ENCODE results near the gene LDLR.
"Not testable (repeated sequence)": the region's sequence is repeated elsewhere in the genome, so short reads cannot be mapped to it uniquely, and the experiment has no call there.

The LDLR gene

GRCh38 chr19:11137542-11138384 lies 48.5 kb downstream of the LDLR start:
- H3K9me3 ChIP-seq (ENCODE audit: control insufficient read depth, low read length) = no peaks in the 10 kb centered on the region
- H3K27ac ChIP-seq (ENCODE audit: insufficient read depth, low read length, poor library complexity, severe bottlenecking) = no peak overlapping the region
- no peaks in the 10 kb centered on the region for H3K36me3 ChIP-seq (ENCODE audit: control insufficient read depth, insufficient read depth, low read length)
- peak; percentile 33 to 50 (median 36) for DNase-seq
- peak overlapping the region; percentile 51 for H3K4me3 ChIP-seq (ENCODE audit: insufficient read depth, low read depth, low read length, poor library complexity, severe bottlenecking)
- H3K27me3 ChIP-seq (replicated peaks; ENCODE audit: control insufficient read depth, insufficient read depth, low read length, poor library complexity, severe bottlenecking) = no peaks in the 10 kb centered on the region
- H3K4me1 ChIP-seq (ENCODE audit: control insufficient read depth, insufficient read depth, low read length, poor library complexity, severe bottlenecking) = peaks cover 13% of the 10 kb centered on the region

GRCh38 chr19:11138601-11139300 lies 49.5 kb downstream of the LDLR start:
- no peaks in the 10 kb centered on the region for H3K9me3 ChIP-seq (ENCODE audit: control insufficient read depth, low read length)
- H3K27ac ChIP-seq (ENCODE audit: insufficient read depth, low read length, poor library complexity, severe bottlenecking) = no peak overlapping the region
- peaks cover 16% of the 10 kb centered on the region for H3K4me1 ChIP-seq (ENCODE audit: control insufficient read depth, insufficient read depth, low read length, poor library complexity, severe bottlenecking)
- DNase-seq = no peak
- H3K4me3 ChIP-seq (ENCODE audit: insufficient read depth, low read depth, low read length, poor library complexity, severe bottlenecking) = no peak overlapping the region
- H3K36me3 ChIP-seq (ENCODE audit: control insufficient read depth, insufficient read depth, low read length) = no peaks in the 10 kb centered on the region
- no peaks in the 10 kb centered on the region for H3K27me3 ChIP-seq (replicated peaks; ENCODE audit: control insufficient read depth, insufficient read depth, low read length, poor library complexity, severe bottlenecking)

GRCh38 chr19:11140023-11140538 lies 50.8 kb downstream of the LDLR start:
- H3K27ac ChIP-seq (ENCODE audit: insufficient read depth, low read length, poor library complexity, severe bottlenecking); H3K9me3 ChIP-seq (ENCODE audit: control insufficient read depth, low read length); H3K36me3 ChIP-seq (ENCODE audit: control insufficient read depth, insufficient read depth, low read length); H3K4me3 ChIP-seq (ENCODE audit: insufficient read depth, low read depth, low read length, poor library complexity, severe bottlenecking); H3K27me3 ChIP-seq (replicated peaks; ENCODE audit: control insufficient read depth, insufficient read depth, low read length, poor library complexity, severe bottlenecking); DNase-seq: not testable (repeated sequence)
- H3K4me1 ChIP-seq (ENCODE audit: control insufficient read depth, insufficient read depth, low read length, poor library complexity, severe bottlenecking) = peaks cover 16% of the 10 kb centered on the region

- no peak overlapping the region for H3K27ac ChIP-seq (ENCODE audit: insufficient read depth, low read length, poor library complexity, severe bottlenecking)
- no peak for DNase-seq
- H3K4me1 ChIP-seq (ENCODE audit: control insufficient read depth, insufficient read depth, low read length, poor library complexity, severe bottlenecking) = peaks cover 16% of the 10 kb centered on the region
- no peak overlapping the region for H3K4me3 ChIP-seq (ENCODE audit: insufficient read depth, low read depth, low read length, poor library complexity, severe bottlenecking)
- H3K36me3 ChIP-seq (ENCODE audit: control insufficient read depth, insufficient read depth, low read length) = no peaks in the 10 kb centered on the region
- H3K9me3 ChIP-seq (ENCODE audit: control insufficient read depth, low read length) = no peaks in the 10 kb centered on the region
- no peaks in the 10 kb centered on the region for H3K27me3 ChIP-seq (replicated peaks; ENCODE audit: control insufficient read depth, insufficient read depth, low read length, poor library complexity, severe bottlenecking)
These were observed 51.6 kb downstream of the LDLR start for GRCh38 chr19:11140896-11141295.

GRCh38 chr19:11141937-11142527 lies 52.8 kb downstream of the LDLR start:
- no peaks in the 10 kb centered on the region for H3K27me3 ChIP-seq (replicated peaks; ENCODE audit: control insufficient read depth, insufficient read depth, low read length, poor library complexity, severe bottlenecking)
- H3K36me3 ChIP-seq (ENCODE audit: control insufficient read depth, insufficient read depth, low read length) = no peaks in the 10 kb centered on the region
- no peak for DNase-seq
- H3K4me1 ChIP-seq (ENCODE audit: control insufficient read depth, insufficient read depth, low read length, poor library complexity, severe bottlenecking) = peaks cover 16% of the 10 kb centered on the region
- no peak overlapping the region for H3K4me3 ChIP-seq (ENCODE audit: insufficient read depth, low read depth, low read length, poor library complexity, severe bottlenecking)
- H3K9me3 ChIP-seq (ENCODE audit: control insufficient read depth, low read length) = no peaks in the 10 kb centered on the region
- no peak overlapping the region for H3K27ac ChIP-seq (ENCODE audit: insufficient read depth, low read length, poor library complexity, severe bottlenecking)

GRCh38 chr19:11142528-11143171 lies 53.4 kb downstream of the LDLR start:
- Histone ChIP-seq H3K36me3 (ENCODE audit: control insufficient read depth, insufficient read depth, low read length) (no peaks in the 10 kb centered on the region), H3K9me3 (ENCODE audit: control insufficient read depth, low read length) (no peaks in the 10 kb centered on the region), H3K4me3 (ENCODE audit: insufficient read depth, low read depth, low read length, poor library complexity, severe bottlenecking) (no peak overlapping the region), H3K4me1 (ENCODE audit: control insufficient read depth, insufficient read depth, low read length, poor library complexity, severe bottlenecking) (peaks cover 13% of the 10 kb centered on the region), H3K27ac (ENCODE audit: insufficient read depth, low read length, poor library complexity, severe bottlenecking) (no peak overlapping the region), H3K27me3 (replicated peaks; ENCODE audit: control insufficient read depth, insufficient read depth, low read length, poor library complexity, severe bottlenecking) (no peaks in the 10 kb centered on the region)
- no peak for DNase-seq

- H3K4me1 ChIP-seq (ENCODE audit: control insufficient read depth, insufficient read depth, low read length, poor library complexity, severe bottlenecking) = peaks cover 4% of the 10 kb centered on the region
- no peaks in the 10 kb centered on the region for H3K36me3 ChIP-seq (ENCODE audit: control insufficient read depth, insufficient read depth, low read length)
- no peak for DNase-seq
- no peak overlapping the region for H3K27ac ChIP-seq (ENCODE audit: insufficient read depth, low read length, poor library complexity, severe bottlenecking)
- H3K4me3 ChIP-seq (ENCODE audit: insufficient read depth, low read depth, low read length, poor library complexity, severe bottlenecking) = no peak overlapping the region
- no peaks in the 10 kb centered on the region for H3K9me3 ChIP-seq (ENCODE audit: control insufficient read depth, low read length)
- H3K27me3 ChIP-seq (replicated peaks; ENCODE audit: control insufficient read depth, insufficient read depth, low read length, poor library complexity, severe bottlenecking) = no peaks in the 10 kb centered on the region
These were observed 56.3 kb downstream of the LDLR start for GRCh38 chr19:11145536-11145924.

- H3K27me3 ChIP-seq (replicated peaks; ENCODE audit: control insufficient read depth, insufficient read depth, low read length, poor library complexity, severe bottlenecking) = no peaks in the 10 kb centered on the region
- peaks cover under 1% of the 10 kb centered on the region for H3K4me1 ChIP-seq (ENCODE audit: control insufficient read depth, insufficient read depth, low read length, poor library complexity, severe bottlenecking)
- no peaks in the 10 kb centered on the region for H3K36me3 ChIP-seq (ENCODE audit: control insufficient read depth, insufficient read depth, low read length)
- no peaks in the 10 kb centered on the region for H3K9me3 ChIP-seq (ENCODE audit: control insufficient read depth, low read length)
- no peak overlapping the region for H3K27ac ChIP-seq (ENCODE audit: insufficient read depth, low read length, poor library complexity, severe bottlenecking)
- H3K4me3 ChIP-seq (ENCODE audit: insufficient read depth, low read depth, low read length, poor library complexity, severe bottlenecking) = no peak overlapping the region
- DNase-seq = no peak
These were observed 58.7 kb downstream of the LDLR start for GRCh38 chr19:11148001-11148400.

GRCh38 chr19:11151181-11151580 lies 61.9 kb downstream of the LDLR start:
- no peak overlapping the region for H3K4me3 ChIP-seq (ENCODE audit: insufficient read depth, low read depth, low read length, poor library complexity, severe bottlenecking)
- DNase-seq = no peak
- H3K36me3 ChIP-seq (ENCODE audit: control insufficient read depth, insufficient read depth, low read length) = no peaks in the 10 kb centered on the region
- H3K4me1 ChIP-seq (ENCODE audit: control insufficient read depth, insufficient read depth, low read length, poor library complexity, severe bottlenecking) = peaks cover 14% of the 10 kb centered on the region
- H3K27ac ChIP-seq (ENCODE audit: insufficient read depth, low read length, poor library complexity, severe bottlenecking) = no peak overlapping the region
- H3K27me3 ChIP-seq (replicated peaks; ENCODE audit: control insufficient read depth, insufficient read depth, low read length, poor library complexity, severe bottlenecking) = no peaks in the 10 kb centered on the region
- H3K9me3 ChIP-seq (ENCODE audit: control insufficient read depth, low read length) = no peaks in the 10 kb centered on the region
